SH-SY5Y (cell line): ENCODE data around the gene TAF1B.
A peak's percentile ranks its signal among the peaks of the same experiment; 100 is the strongest.

Experiments used
- GATA2 ChIP-seq: IDR thresholded peaks from 2 replicates; pipeline ENCODE4 v1.6.1; 2011; ENCODE audit warnings: mild to moderate bottlenecking, low read depth, low read length
- GATA3 ChIP-seq: IDR thresholded peaks from 2 replicates; pipeline ENCODE4 v1.6.1; 2011; ENCODE audit warnings: low read depth, mild to moderate bottlenecking, low read length, moderate library complexity

DNA sequence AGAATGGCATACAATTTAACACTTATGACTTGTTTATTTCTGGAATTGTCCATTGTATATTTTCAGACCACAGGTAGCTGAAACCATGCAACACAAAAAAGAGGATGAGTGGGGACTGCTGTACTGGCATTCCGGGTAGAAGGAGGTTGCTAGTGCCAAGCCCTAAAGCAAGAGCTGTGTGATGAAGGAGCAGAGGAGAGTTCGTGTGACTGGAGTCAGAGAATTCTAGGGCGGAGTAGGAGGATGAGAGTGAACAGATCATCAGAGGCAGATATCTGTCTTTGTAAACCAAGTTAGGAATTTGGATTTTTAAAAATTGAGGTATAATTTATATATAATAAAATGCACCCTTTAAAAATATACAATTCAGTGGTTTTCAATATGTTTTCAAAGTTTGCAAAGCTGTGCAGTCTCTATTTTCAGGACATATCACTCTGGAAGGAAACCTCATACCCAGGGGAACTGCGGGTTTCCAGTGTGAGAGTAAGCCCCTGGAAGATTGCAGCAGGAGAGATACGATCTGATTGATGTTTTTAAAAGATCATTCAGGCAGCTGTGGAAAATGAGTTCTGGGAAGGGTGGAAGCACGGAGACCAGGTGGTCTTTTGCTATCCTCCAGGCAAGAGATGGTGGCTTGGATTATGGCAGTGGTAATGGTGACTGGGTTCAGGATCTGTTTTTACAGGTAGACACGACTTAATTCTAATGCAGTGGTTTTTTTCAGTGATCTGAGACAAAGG lies 36.4 kb downstream of the TAF1B start:
- TF ChIP-seq GATA2 (peak; percentile 71), GATA3 (peak; percentile 45; the same call in 1 of the 2 replicates)
